ENCODE measurements around the gene SAG.

SAG gene

DNA sequence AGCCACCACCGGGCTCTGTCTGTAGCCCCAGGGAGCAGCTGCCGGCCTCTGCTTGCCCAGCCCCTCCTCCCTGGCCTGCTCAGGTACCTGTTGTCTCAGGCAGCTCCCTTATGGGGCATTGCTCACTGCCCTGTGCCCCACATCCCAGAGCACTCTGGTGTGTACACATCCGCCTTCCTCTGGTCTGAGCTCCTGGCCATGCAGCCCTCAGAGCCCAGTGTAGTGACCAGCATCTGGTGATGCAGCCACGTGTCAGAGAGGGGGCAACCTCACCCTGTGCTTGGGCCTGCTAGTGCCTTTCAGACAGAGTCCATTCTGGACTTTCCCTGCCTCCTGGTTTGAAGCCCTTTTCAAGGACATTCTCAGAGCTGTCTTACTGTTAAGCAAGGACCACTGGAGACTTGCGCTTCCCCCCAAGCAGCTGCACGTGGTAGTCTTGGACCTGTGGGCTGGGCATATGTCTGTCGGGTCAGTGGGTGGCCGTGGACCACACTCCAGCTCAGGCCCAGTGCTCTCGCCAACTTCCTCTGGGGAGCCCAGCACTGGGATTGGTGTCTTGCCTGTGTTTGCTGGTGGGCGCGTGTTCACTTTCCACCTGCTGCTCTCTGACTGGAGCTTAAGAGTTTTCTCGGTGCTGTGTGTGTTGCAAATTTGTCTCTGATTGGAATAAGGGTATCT is 77.3 kb downstream of the SAG start:
- Mint-ChIP-seq H3K4me1 (peaks cover 81% of the 10 kb centered on the region), H3K27ac (peak overlapping the region; percentile 77 to 94 (median 84)), H3K4me3 (no peak overlapping the region), H3K27me3 (ENCODE audit: low read depth) (peaks cover 3% of the 10 kb centered on the region), H3K36me3 (ENCODE audit: low read depth) (peaks cover 4% of the 10 kb centered on the region), H3K9me3 (no peaks in the 10 kb centered on the region)
- TF ChIP-seq, protein P1, sequence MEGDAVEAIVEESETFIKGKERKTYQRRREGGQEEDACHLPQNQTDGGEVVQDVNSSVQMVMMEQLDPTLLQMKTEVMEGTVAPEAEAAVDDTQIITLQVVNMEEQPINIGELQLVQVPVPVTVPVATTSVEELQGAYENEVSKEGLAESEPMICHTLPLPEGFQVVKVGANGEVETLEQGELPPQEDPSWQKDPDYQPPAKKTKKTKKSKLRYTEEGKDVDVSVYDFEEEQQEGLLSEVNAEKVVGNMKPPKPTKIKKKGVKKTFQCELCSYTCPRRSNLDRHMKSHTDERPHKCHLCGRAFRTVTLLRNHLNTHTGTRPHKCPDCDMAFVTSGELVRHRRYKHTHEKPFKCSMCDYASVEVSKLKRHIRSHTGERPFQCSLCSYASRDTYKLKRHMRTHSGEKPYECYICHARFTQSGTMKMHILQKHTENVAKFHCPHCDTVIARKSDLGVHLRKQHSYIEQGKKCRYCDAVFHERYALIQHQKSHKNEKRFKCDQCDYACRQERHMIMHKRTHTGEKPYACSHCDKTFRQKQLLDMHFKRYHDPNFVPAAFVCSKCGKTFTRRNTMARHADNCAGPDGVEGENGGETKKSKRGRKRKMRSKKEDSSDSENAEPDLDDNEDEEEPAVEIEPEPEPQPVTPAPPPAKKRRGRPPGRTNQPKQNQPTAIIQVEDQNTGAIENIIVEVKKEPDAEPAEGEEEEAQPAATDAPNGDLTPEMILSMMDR (IDR thresholded peaks at IDR 0.05; ENCODE audit: unreplicated experiment in 3 of 3): no peak

DNA sequence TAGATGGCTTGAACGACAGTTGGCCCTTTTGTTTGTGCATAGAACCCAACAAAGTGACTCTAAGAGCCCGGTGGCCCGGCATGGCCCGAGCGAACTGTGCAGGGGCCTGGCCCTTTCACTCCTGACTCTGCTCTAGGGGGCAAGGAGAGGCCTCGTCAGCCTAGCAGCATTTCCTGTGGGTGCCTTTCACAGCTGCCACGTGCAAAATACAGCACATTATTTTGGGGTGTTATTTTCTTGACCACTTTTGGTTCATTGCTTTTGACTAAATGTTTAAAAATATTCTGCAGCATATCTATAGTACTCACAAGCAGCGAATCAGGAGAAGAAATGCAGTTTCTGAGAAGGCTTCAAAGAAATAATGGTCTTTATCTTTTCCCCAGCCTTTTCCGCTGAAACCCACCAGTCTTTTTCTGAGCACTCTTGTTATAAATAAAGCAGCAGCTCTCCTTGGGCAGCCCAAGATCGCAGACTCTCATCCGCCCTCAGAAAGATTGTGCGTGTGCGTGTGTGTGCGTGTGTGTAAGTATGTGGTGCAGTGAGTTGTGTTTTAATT is 78.0 kb downstream of the SAG start:
- H3K36me3 Mint-ChIP-seq (ENCODE audit: low read depth): peaks cover 9% of the 10 kb centered on the region

DNA sequence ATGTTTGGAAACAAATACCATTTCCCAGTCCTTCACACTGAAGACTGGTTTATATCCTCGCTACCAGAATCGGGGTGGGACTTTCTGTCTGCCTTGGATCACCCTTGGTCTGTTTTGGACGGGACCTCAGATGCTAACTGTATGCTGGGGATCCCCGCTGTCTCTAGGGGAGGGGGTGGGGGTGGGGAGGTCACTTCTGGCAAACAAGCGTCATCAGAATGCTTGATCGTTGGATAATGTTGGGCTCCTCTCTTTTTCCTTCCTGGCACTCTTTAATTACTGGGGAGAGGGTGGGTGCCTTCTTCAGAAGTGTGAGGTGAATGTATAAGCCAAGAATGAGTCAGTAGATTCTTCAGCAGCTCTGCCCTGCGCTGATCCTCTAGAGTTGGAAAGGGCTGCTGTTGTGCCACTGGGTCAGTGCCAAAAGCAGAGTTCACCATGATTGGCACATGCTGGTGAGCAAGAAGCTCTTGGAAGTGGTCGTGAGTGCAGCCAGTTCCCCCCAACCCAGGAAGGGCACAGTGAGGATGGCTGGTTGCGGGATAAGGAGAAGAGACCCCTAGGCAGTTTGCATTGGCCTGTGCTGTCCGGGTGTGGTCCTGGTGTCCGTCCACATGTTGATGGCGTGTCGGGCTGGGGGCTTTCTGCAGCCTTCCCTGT is 78.9 kb downstream of the SAG start:
- peaks cover 78% of the 10 kb centered on the region for H3K4me1 Mint-ChIP-seq

More for the DNA sequence above, 78.0 kb downstream of the SAG start:
- peak overlapping the region in 2 of 3 experiments; percentile 30 to 31 for H3K4me3 Mint-ChIP-seq
- TF ChIP-seq, protein P1 (IDR thresholded peaks at IDR 0.05; ENCODE audit: unreplicated experiment in 3 of 3): no peak
- peak overlapping the region; percentile 77 to 94 (median 84) for H3K27ac Mint-ChIP-seq
- H3K4me1 Mint-ChIP-seq: peaks cover 83% of the 10 kb centered on the region
- peaks cover 3% of the 10 kb centered on the region for H3K27me3 Mint-ChIP-seq (ENCODE audit: low read depth)
- H3K9me3 Mint-ChIP-seq: no peaks in the 10 kb centered on the region

DNA sequence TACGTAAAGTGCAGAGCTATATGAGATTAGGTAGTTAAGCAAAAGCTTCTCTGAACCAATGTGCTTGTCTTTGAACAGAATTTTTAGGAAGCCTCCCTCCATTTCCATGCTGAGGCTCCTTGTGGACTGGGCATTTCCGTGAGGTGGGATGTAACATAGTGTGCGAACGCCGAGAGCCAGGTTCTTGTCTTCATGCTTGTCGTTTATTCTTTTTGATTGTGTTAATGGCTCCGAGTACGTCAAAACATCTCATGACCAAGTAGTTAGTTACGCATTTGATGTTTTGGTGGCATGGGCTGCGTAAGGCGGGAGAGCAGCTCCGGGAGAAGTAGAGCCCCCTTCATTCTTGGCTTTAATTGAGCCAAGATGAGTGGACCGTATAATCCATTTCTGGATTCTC is 79.6 kb downstream of the SAG start:
- peak overlapping the region in 1 of 3 experiments; percentile 62 for H3K4me3 Mint-ChIP-seq
- peak overlapping the region; percentile 94 to 96 (median 94) for H3K27ac Mint-ChIP-seq
- TF ChIP-seq, protein P1 (IDR thresholded peaks at IDR 0.05; ENCODE audit: unreplicated experiment in 3 of 3): no peak
- no peaks in the 10 kb centered on the region for H3K9me3 Mint-ChIP-seq
- H3K27me3 Mint-ChIP-seq (ENCODE audit: low read depth): peaks cover 3% of the 10 kb centered on the region
- H3K4me1 Mint-ChIP-seq: peaks cover 77% of the 10 kb centered on the region
- peaks cover 17% of the 10 kb centered on the region for H3K36me3 Mint-ChIP-seq (ENCODE audit: low read depth)

More for the DNA sequence above, 78.9 kb downstream of the SAG start:
- peaks cover 3% of the 10 kb centered on the region for H3K27me3 Mint-ChIP-seq (ENCODE audit: low read depth)
- peak overlapping the region in 2 of 3 experiments; percentile 94 for H3K27ac Mint-ChIP-seq
- peaks cover 14% of the 10 kb centered on the region for H3K36me3 Mint-ChIP-seq (ENCODE audit: low read depth)
- no peaks in the 10 kb centered on the region for H3K9me3 Mint-ChIP-seq
- TF ChIP-seq, protein P1 (IDR thresholded peaks at IDR 0.05; ENCODE audit: unreplicated experiment in 3 of 3): no peak
- H3K4me3 Mint-ChIP-seq: peak overlapping the region in 1 of 3 experiments; percentile 10

DNA sequence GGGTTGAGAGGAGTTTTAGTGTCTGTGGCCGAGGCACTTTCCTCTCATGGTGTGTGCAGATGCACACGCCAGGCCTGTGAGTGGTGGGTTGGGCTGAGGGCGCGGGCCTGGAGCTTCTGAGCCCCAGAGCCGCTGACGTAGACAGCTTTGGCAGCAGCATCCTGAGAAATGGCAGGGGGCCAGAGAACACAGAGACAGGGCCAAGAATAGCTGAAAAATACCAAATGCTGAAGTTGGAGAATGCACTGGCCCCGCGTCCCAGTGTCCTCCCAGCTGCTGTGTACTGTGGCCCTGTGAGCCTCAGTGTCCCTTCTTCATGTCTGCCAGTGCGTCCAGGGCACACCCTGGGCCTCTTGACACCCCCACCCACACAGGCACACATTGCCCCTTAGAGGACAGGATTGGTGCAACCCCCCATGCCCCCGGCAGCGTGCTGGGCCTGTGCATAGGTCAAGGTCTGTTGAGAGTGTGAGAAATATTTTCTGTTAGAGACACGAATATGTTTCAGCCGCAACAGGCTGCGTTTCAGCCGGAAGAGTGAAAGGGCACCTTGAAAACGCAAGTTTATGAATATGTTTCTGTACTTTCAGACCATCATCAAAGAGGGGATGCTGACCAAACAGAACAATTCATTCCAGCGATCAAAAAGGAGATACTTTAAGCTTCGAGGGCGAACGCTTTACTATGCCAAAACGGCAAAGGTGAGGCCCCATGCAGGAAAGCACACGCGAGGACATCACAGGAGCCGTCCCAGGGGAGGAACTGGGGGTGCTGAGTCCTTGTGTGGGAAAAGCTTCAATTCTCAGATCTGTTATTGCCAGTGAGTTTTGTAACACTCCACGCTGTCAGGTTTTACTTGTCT is 80.3 kb downstream of the SAG start:
- Mint-ChIP-seq H3K36me3 (ENCODE audit: low read depth) (peaks cover 17% of the 10 kb centered on the region), H3K4me3 (peak overlapping the region in 2 of 3 experiments; percentile 43 to 62), H3K4me1 (peaks cover 70% of the 10 kb centered on the region), H3K27ac (peak overlapping the region; percentile 94 to 96 (median 94)), H3K27me3 (ENCODE audit: low read depth) (peaks cover 3% of the 10 kb centered on the region), H3K9me3 (no peaks in the 10 kb centered on the region)
- TF ChIP-seq, protein P1 (IDR thresholded peaks at IDR 0.05; ENCODE audit: unreplicated experiment in 3 of 3): no peak

Data from nephron (organoid).